ENCODE measurements around the gene CRYGB. TPM values are rescaled to one million over a fixed set of nuclear protein-coding genes. Genes with fewer than 3 reads are reported as not detected.

CRYGB gene
- total RNA-seq, 4 donors from 2014 or later = not detected

GRCh38 chr2:208179028-208179609, 33.2 kb upstream of the CRYGB start:
- Histone ChIP-seq H3K9me3 (no peaks in the 10 kb centered on the region), H3K27ac (no peak overlapping the region), H3K4me1 (no peaks in the 10 kb centered on the region), H3K4me3 (no peak overlapping the region), H3K27me3 (no peaks in the 10 kb centered on the region), H3K36me3 (no peaks in the 10 kb centered on the region)
- no peak for DNase-seq
- TF ChIP-seq CTCF (IDR thresholded peaks at IDR 0.05) (no peak), POLR2A (IDR thresholded peaks at IDR 0.05) (no peak)

GRCh38 chr2:208175840-208176153, 29.8 kb upstream of the CRYGB start:
- H3K4me1 ChIP-seq = no peaks in the 10 kb centered on the region
- H3K27ac ChIP-seq = no peak overlapping the region
- H3K27me3 ChIP-seq = no peaks in the 10 kb centered on the region
- TF ChIP-seq CTCF (IDR thresholded peaks at IDR 0.05) (no peak), POLR2A (IDR thresholded peaks at IDR 0.05) (no peak)
- no peaks in the 10 kb centered on the region for H3K9me3 ChIP-seq
- H3K36me3 ChIP-seq = no peaks in the 10 kb centered on the region
- DNase-seq = no peak
- H3K4me3 ChIP-seq = no peak overlapping the region

GRCh38 chr2:208175069-208175839, 29.3 kb upstream of the CRYGB start:
- DNase-seq = peak; percentile 58 to 88 (median 63)
- Histone ChIP-seq H3K9me3 (no peaks in the 10 kb centered on the region), H3K4me1 (no peaks in the 10 kb centered on the region), H3K27ac (no peak overlapping the region), H3K36me3 (no peaks in the 10 kb centered on the region), H3K27me3 (no peaks in the 10 kb centered on the region), H3K4me3 (no peak overlapping the region)
- TF ChIP-seq CTCF (IDR thresholded peaks at IDR 0.05) (peak; percentile 48 to 88 (median 82)), POLR2A (IDR thresholded peaks at IDR 0.05) (no peak)

GRCh38 chr2:208174144-208174543, 28.2 kb upstream of the CRYGB start:
- Histone ChIP-seq H3K27ac (no peak overlapping the region), H3K27me3 (no peaks in the 10 kb centered on the region), H3K9me3 (no peaks in the 10 kb centered on the region), H3K4me1 (no peaks in the 10 kb centered on the region), H3K36me3 (no peaks in the 10 kb centered on the region), H3K4me3 (no peak overlapping the region)
- TF ChIP-seq POLR2A (IDR thresholded peaks at IDR 0.05) = no peak
- no peak for TF ChIP-seq CTCF (IDR thresholded peaks at IDR 0.05)
- DNase-seq = no peak

GRCh38 chr2:208172125-208172524, 26.2 kb upstream of the CRYGB start:
- TF ChIP-seq CTCF (IDR thresholded peaks at IDR 0.05) = no peak
- TF ChIP-seq POLR2A (IDR thresholded peaks at IDR 0.05) = no peak
- no peak overlapping the region for H3K4me3 ChIP-seq
- H3K4me1 ChIP-seq = no peaks in the 10 kb centered on the region
- H3K36me3 ChIP-seq = no peaks in the 10 kb centered on the region
- H3K27me3 ChIP-seq = no peaks in the 10 kb centered on the region
- H3K9me3 ChIP-seq = no peaks in the 10 kb centered on the region
- H3K27ac ChIP-seq = no peak overlapping the region
- no peak for DNase-seq

All from Peyer's patch (tissue), 4 donors.